GM10847 (cell line): Measurements from ENCODE around the gene TOP3A.

Experiments used
- POLR2A ChIP-seq: IDR thresholded peaks from 2 replicates; pipeline ENCODE4 v1.6.1; 2011; ENCODE audit not compliant: insufficient read length; ENCODE audit errors: extremely low read depth

TOP3A gene

GRCh38 chr17:18224387-18225120, 90.2 kb downstream of the TOP3A start:
- TF ChIP-seq POLR2A: no peak

GRCh38 chr17:18224053-18224386, 90.8 kb downstream of the TOP3A start:
- no peak for TF ChIP-seq POLR2A
